ENCODE results near the gene LIN28B. TPM values are rescaled to one million over a fixed set of nuclear protein-coding genes. Genes with fewer than 3 reads are reported as not detected.
"Not testable (repeated sequence)": the region's sequence is repeated elsewhere in the genome, so short reads cannot be mapped to it uniquely, and the experiment has no call there.

Gene LIN28B
- total and polyA plus RNA-seq, 8 donors: 0.22 TPM; not detected in 7

DNA sequence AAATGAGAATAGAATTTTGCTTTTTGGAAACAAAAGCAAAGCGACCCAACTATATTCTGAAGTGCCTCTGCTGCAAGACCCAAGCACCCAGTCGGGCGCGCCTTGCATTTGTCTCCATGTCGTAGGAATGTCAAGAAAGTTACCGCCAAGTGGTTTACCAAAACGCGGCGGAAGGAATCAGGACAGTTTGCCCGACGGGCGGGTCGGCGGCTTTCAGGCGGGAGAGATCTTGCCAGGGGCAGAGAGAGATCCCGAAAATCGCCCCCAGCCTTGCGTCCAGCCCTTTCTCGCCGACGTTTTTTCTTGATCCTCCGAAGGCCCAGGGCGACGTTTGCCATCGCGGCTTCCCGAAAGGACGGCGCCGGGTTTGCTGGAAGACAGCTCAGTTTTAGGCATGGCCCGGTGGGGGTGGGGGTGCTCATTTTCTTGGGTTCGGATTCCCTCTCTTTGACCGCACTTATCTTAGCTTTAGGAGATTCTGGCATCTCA is 4.0 kb upstream of the LIN28B start:
- WGBS, 2 donors: 14 to 15% methylated on average over 33 of the region's 33 CpGs
- intact Hi-C loops (cut with DNase I): no loop called here
- FAIRE-seq (no peak), DNase-seq (no peak), ATAC-seq (no peak)
- H3K9me3 ChIP-seq: no peaks in the 10 kb centered on the region
- TF ChIP-seq, protein P1, sequence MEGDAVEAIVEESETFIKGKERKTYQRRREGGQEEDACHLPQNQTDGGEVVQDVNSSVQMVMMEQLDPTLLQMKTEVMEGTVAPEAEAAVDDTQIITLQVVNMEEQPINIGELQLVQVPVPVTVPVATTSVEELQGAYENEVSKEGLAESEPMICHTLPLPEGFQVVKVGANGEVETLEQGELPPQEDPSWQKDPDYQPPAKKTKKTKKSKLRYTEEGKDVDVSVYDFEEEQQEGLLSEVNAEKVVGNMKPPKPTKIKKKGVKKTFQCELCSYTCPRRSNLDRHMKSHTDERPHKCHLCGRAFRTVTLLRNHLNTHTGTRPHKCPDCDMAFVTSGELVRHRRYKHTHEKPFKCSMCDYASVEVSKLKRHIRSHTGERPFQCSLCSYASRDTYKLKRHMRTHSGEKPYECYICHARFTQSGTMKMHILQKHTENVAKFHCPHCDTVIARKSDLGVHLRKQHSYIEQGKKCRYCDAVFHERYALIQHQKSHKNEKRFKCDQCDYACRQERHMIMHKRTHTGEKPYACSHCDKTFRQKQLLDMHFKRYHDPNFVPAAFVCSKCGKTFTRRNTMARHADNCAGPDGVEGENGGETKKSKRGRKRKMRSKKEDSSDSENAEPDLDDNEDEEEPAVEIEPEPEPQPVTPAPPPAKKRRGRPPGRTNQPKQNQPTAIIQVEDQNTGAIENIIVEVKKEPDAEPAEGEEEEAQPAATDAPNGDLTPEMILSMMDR (IDR thresholded peaks at IDR 0.05): no peak
- H3K27ac ChIP-seq: no peak overlapping the region
- no peaks in the 10 kb centered on the region for H3K36me3 ChIP-seq
- H3K27me3 ChIP-seq: peaks cover 6 to 48% (median 24%) of the 10 kb centered on the region in 4 donors
- no peaks in the 10 kb centered on the region for H3K4me1 ChIP-seq
- no peak overlapping the region for H3K4me3 ChIP-seq

DNA sequence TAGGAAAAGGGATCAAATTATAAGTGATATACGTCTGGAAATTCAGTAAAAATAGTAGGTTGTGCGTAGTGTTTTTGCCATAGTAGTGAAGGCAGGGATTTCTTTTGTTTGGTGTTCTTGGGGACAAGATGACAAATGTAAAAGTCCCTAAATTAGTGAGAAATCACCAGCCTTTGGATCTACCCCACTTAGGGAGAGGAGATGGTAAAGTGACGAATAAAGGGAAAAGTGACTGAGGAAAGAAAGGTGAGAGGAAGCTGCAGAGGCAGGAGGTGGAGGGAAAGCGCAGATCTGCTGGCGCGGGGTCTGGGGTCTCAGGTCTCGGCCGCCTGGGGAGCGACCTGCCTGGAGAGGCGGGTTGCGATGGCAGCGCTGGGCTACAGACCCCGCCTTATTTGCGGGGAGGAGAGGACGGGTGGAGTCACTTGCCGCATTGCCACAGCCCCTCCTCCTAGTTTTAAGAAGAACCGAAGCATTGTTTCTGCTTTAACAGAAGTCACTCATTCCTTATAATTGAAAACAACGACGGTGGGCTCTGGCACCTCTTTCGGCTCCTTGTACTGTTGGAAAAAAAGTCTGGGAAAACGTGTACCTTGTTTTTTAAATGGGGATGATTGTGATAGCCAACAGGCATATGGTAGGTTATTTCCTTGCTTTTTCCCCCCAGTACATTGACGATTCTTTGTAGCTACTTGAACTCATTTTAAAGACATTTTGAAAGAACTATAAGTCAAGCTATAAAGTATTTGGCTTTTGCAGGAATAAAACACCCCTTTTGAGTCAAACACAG is 3.3 kb upstream of the LIN28B start:
- H3K4me3 ChIP-seq; intact Hi-C loops (cut with DNase I); DNase-seq; ATAC-seq; H3K27ac ChIP-seq; H3K9me3 ChIP-seq; H3K36me3 ChIP-seq; FAIRE-seq; H3K4me1 ChIP-seq: not testable (repeated sequence)
- 10 to 11% methylated on average over 18 to 22 of the region's 22 CpGs for WGBS, 2 donors
- H3K27me3 ChIP-seq: peaks cover 6 to 55% (median 27%) of the 10 kb centered on the region in 4 donors

DNA sequence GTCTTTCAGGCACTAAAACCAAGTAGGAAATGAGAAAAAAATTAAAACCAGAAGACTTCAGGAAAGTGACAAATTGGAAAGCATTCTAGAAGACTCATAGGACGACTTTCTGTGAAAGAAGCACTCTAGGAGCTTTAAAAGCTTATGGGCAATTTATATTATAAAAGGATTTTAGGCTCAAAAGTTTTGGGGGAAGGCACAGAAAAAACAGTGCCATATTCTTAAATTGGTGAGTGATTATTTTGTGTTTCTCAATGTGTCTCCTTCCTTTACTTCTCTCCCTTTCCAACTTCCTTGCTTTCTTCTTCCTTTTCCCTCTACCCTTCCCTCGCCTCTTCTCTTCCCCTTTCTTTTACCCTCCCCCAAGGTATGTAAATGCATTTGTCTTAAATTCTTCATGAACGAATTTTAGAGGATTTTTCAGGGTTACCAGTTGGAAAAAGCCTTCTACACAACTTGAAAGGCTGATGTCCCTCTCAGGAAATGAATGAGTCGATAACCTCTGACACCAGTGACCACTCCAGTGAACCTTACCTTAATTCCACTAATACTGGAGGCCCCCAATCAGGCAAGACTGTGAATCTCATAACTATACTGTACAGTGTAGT is 2.6 kb upstream of the LIN28B start:
- Histone ChIP-seq H3K4me1 (no peaks in the 10 kb centered on the region), H3K9me3 (no peaks in the 10 kb centered on the region), H3K36me3 (no peaks in the 10 kb centered on the region), H3K27me3 (peaks cover 6 to 62% (median 30%) of the 10 kb centered on the region in 4 donors), H3K27ac (no peak overlapping the region), H3K4me3 (no peak overlapping the region)
- no peak for ATAC-seq
- DNase-seq: no peak
- WGBS, 2 donors: 25 to 35% methylated on average over 4 of the region's 4 CpGs
- TF ChIP-seq, protein P1 (IDR thresholded peaks at IDR 0.05): no peak
- intact Hi-C loops (cut with DNase I): no loop called here
- FAIRE-seq: no peak

DNA sequence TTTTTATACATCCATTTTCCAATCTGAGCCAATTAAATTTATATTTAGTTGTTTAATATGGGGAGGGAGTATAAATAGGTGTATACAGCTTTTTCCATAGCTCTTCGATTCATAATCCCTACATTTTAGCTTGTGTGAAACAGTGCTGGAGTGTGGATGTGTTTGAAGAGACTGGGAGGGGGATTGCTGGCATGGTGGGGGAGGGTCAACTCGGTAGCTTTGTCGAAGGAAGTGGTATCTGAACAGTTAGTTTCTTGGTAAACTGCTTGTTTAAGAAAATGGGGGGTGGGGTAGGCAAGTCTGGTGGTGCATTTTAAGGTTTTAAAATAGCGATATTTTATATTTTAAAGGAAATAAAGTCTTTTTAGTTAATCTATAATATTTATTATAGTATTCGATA is 1.4 kb upstream of the LIN28B start:
- 14 to 16% methylated on average over 5 of the region's 5 CpGs for WGBS, 2 donors
- Histone ChIP-seq H3K9me3 (no peaks in the 10 kb centered on the region), H3K27me3 (peaks cover 12 to 72% (median 36%) of the 10 kb centered on the region in 4 donors), H3K4me1 (no peaks in the 10 kb centered on the region), H3K36me3 (no peaks in the 10 kb centered on the region), H3K27ac (no peak overlapping the region), H3K4me3 (no peak overlapping the region)
- FAIRE-seq (no peak), ATAC-seq (no peak), DNase-seq (no peak)
- TF ChIP-seq, protein P1 (IDR thresholded peaks at IDR 0.05): no peak
- intact Hi-C loops (cut with DNase I): no loop called here

DNA sequence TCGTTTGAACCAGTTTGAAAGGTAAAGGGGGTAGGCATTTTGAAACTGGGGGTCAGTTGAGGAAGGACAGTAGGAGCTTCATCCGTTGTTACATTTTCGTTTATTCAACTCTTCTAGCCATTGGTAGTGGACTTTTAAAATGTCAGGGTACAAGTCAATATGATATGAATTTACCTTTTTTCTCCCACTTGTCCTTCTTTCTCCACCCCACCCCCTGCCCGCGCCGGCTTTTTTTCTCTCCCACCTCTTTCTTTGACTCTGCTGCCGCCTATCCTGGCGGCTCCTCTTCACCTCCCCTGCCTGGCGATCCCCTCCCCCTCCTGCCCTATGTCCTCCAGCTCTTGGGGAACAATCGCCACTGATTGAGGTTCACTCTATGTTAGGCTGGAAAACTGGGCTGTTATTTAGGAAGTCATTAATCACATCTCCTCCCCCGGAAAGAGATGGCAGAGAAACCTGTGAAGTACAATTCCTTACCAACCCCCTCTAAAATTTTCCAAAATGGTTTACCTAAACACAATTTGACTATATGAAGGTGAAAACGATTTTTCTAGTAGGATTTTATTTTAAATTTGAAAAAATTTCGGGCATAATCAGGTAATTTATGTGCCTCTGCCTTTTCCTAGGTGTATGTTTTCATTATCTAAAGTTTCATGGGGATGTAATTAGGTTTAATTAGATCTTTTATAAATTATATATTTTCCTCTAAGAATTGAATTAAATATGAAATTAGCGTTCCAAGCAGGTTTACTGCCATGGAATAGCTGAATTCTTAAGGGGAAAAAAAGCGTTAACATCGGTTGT is 778 bp upstream of the LIN28B start:
- peaks cover 13 to 76% (median 36%) of the 10 kb centered on the region in 4 donors for H3K27me3 ChIP-seq
- DNase-seq (no peak), FAIRE-seq (no peak), ATAC-seq (no peak)
- TF ChIP-seq, protein P1 (IDR thresholded peaks at IDR 0.05): no peak
- no peak overlapping the region for H3K27ac ChIP-seq
- H3K4me3 ChIP-seq: no peak overlapping the region
- no peaks in the 10 kb centered on the region for H3K9me3 ChIP-seq
- H3K4me1 ChIP-seq: no peaks in the 10 kb centered on the region
- intact Hi-C loops (cut with DNase I): no loop called here
- no peaks in the 10 kb centered on the region for H3K36me3 ChIP-seq
- WGBS, 2 donors: 8 to 12% methylated on average over 16 of the region's 16 CpGs
